ENCODE data around the gene FOXA2.

Gene FOXA2

GRCh38 chr20:22619272-22619671 is 34.9 kb upstream of the FOXA2 start:
- Histone ChIP-seq H3K4me3 (ENCODE audit: low read length) (no peak overlapping the region), H3K4me2 (ENCODE audit: low read length) (no peak overlapping the region), H3K79me2 (ENCODE audit: control insufficient read depth, low read length) (no peaks in the 10 kb centered on the region), H4K20me1 (ENCODE audit: control insufficient read depth, insufficient read depth, low read depth, low read length) (no peaks in the 10 kb centered on the region), H3K9me3 (ENCODE audit: control insufficient read depth, insufficient read depth, low read length) (no peaks in the 10 kb centered on the region), H3K27me3 (ENCODE audit: control insufficient read depth, low read length) (no peaks in the 10 kb centered on the region), H3K36me3 (ENCODE audit: control insufficient read depth, low read length) (no peaks in the 10 kb centered on the region), H3K9me2 (replicated peaks; ENCODE audit: control insufficient read depth, low read length) (no peaks in the 10 kb centered on the region), H3K27ac (ENCODE audit: low read depth, low read length) (no peak overlapping the region), H3F3A (ENCODE audit: control insufficient read depth, insufficient read depth) (no peaks in the 10 kb centered on the region), H3K4me1 (ENCODE audit: control insufficient read depth, low read length) (no peaks in the 10 kb centered on the region)
- TF ChIP-seq, protein P1, sequence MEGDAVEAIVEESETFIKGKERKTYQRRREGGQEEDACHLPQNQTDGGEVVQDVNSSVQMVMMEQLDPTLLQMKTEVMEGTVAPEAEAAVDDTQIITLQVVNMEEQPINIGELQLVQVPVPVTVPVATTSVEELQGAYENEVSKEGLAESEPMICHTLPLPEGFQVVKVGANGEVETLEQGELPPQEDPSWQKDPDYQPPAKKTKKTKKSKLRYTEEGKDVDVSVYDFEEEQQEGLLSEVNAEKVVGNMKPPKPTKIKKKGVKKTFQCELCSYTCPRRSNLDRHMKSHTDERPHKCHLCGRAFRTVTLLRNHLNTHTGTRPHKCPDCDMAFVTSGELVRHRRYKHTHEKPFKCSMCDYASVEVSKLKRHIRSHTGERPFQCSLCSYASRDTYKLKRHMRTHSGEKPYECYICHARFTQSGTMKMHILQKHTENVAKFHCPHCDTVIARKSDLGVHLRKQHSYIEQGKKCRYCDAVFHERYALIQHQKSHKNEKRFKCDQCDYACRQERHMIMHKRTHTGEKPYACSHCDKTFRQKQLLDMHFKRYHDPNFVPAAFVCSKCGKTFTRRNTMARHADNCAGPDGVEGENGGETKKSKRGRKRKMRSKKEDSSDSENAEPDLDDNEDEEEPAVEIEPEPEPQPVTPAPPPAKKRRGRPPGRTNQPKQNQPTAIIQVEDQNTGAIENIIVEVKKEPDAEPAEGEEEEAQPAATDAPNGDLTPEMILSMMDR (IDR thresholded peaks at IDR 0.05; ENCODE audit: low read depth, low read length, poor library complexity, severe bottlenecking), result no peak
- TF ChIP-seq EZH2phosphoT487 (IDR thresholded peaks at IDR 0.05; ENCODE audit: borderline replicate concordance, low read length), result no peak

- Histone ChIP-seq H4K20me1 (ENCODE audit: control insufficient read depth, insufficient read depth, low read depth, low read length) (no peaks in the 10 kb centered on the region), H3K79me2 (ENCODE audit: control insufficient read depth, low read length) (no peaks in the 10 kb centered on the region), H3K27me3 (ENCODE audit: control insufficient read depth, low read length) (no peaks in the 10 kb centered on the region), H3K4me2 (ENCODE audit: low read length) (no peak overlapping the region), H3K9me3 (ENCODE audit: control insufficient read depth, insufficient read depth, low read length) (no peaks in the 10 kb centered on the region), H3K36me3 (ENCODE audit: control insufficient read depth, low read length) (no peaks in the 10 kb centered on the region), H3K4me3 (ENCODE audit: low read length) (no peak overlapping the region), H3K27ac (ENCODE audit: low read depth, low read length) (no peak overlapping the region), H3K9me2 (replicated peaks; ENCODE audit: control insufficient read depth, low read length) (no peaks in the 10 kb centered on the region; the same call in 1 of the 2 replicates), H3F3A (ENCODE audit: control insufficient read depth, insufficient read depth) (no peaks in the 10 kb centered on the region), H3K4me1 (ENCODE audit: control insufficient read depth, low read length) (no peaks in the 10 kb centered on the region)
- no peak for TF ChIP-seq EZH2phosphoT487 (IDR thresholded peaks at IDR 0.05; ENCODE audit: borderline replicate concordance, low read length)
- TF ChIP-seq, protein P1 (IDR thresholded peaks at IDR 0.05; ENCODE audit: low read depth, low read length, poor library complexity, severe bottlenecking), result no peak
Observed at GRCh38 chr20:22617160-22617559, 32.8 kb upstream of the FOXA2 start.

- Histone ChIP-seq H3K4me1 (ENCODE audit: control insufficient read depth, low read length) (no peaks in the 10 kb centered on the region), H3K4me3 (ENCODE audit: low read length) (no peak overlapping the region), H3K4me2 (ENCODE audit: low read length) (no peak overlapping the region), H4K20me1 (ENCODE audit: control insufficient read depth, insufficient read depth, low read depth, low read length) (no peaks in the 10 kb centered on the region), H3F3A (ENCODE audit: control insufficient read depth, insufficient read depth) (no peaks in the 10 kb centered on the region), H3K9me2 (replicated peaks; ENCODE audit: control insufficient read depth, low read length) (no peaks in the 10 kb centered on the region; the same call in 1 of the 2 replicates), H3K9me3 (ENCODE audit: control insufficient read depth, insufficient read depth, low read length) (no peaks in the 10 kb centered on the region), H3K27ac (ENCODE audit: low read depth, low read length) (no peak overlapping the region), H3K36me3 (ENCODE audit: control insufficient read depth, low read length) (no peaks in the 10 kb centered on the region), H3K79me2 (ENCODE audit: control insufficient read depth, low read length) (no peaks in the 10 kb centered on the region), H3K27me3 (ENCODE audit: control insufficient read depth, low read length) (no peaks in the 10 kb centered on the region)
- TF ChIP-seq EZH2phosphoT487 (IDR thresholded peaks at IDR 0.05; ENCODE audit: borderline replicate concordance, low read length), result no peak
- TF ChIP-seq, protein P1 (IDR thresholded peaks at IDR 0.05; ENCODE audit: low read depth, low read length, poor library complexity, severe bottlenecking), result no peak
Observed at GRCh38 chr20:22616551-22616950, 32.2 kb upstream of the FOXA2 start.

All from DOHH2 (cell line).